Ishikawa (cell line): ENCODE results near the gene VWDE.

Experiments used
- CEBPB ChIP-seq: IDR thresholded peaks from 2 replicates; pipeline ENCODE4 v1.6.1; 2012
- CREB1 ChIP-seq: IDR thresholded peaks from 2 replicates; pipeline ENCODE4 v1.6.1; 2012; ENCODE audit warnings: low read depth
- EP300 ChIP-seq: IDR thresholded peaks from 2 replicates; pipeline ENCODE4 v1.6.1; 2012; ENCODE audit warnings: borderline replicate concordance
- FOXM1 ChIP-seq: IDR thresholded peaks from 2 replicates; pipeline ENCODE4 v1.6.1; 2012; ENCODE audit warnings: low read depth, borderline replicate concordance
- RAD21 ChIP-seq: IDR thresholded peaks from 2 replicates; pipeline ENCODE4 v1.6.1; 2012; ENCODE audit warnings: low read depth
- TAF1 ChIP-seq: IDR thresholded peaks from 2 replicates; pipeline ENCODE4 v1.6.1; 2012; ENCODE audit warnings: low read depth, mild to moderate bottlenecking
- TCF12 ChIP-seq: IDR thresholded peaks from 2 replicates; pipeline ENCODE4 v1.6.1; 2012; ENCODE audit warnings: low read depth
- TEAD4 ChIP-seq: IDR thresholded peaks from 2 replicates; pipeline ENCODE4 v1.6.1; 2012
- YY1 ChIP-seq: IDR thresholded peaks from 2 replicates; pipeline ENCODE4 v1.6.1; 2012; ENCODE audit warnings: low read depth
- ZBTB7A ChIP-seq: IDR thresholded peaks from 2 replicates; pipeline ENCODE4 v1.6.1; 2012; ENCODE audit warnings: low read depth
- TF ChIP-seq, protein P1 (sequence below): IDR thresholded peaks from 2 replicates; pipeline ENCODE4 v1.6.1; 2012; ENCODE audit warnings: low read depth, mild to moderate bottlenecking
- TF ChIP-seq, protein P2 (sequence below): IDR thresholded peaks from 2 replicates; pipeline ENCODE4 v1.6.1; 2012
- TF ChIP-seq, protein P3 (sequence below): IDR thresholded peaks from 2 replicates; pipeline ENCODE4 v1.6.1; 2012

DNA sequence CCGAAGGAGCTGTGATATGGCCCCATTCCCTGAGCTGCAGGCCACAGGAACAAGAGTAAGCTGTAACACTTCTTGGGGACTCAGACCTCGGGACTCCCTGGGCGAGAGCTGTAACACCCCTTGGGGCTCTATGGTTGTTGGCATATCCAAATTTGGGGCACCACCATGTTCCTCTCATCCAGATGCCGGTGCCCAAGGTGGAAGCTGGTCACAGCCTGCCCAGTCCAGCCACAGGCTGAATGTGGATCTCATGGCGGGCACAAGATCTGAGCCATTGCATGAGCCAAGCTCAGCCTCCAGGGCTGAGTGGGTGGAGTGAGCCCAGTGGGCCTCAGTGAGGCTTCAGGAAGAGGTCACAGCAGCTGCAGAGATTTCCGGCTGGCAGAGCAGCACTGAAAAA, 113.7 kb downstream of the VWDE start:
- TF ChIP-seq CEBPB (no peak), RAD21 (no peak), FOXM1 (no peak), EP300 (no peak), TCF12 (no peak), TAF1 (no peak), YY1 (no peak), ZBTB7A (no peak), TEAD4 (no peak), CREB1 (no peak)
- TF ChIP-seq, protein P1, sequence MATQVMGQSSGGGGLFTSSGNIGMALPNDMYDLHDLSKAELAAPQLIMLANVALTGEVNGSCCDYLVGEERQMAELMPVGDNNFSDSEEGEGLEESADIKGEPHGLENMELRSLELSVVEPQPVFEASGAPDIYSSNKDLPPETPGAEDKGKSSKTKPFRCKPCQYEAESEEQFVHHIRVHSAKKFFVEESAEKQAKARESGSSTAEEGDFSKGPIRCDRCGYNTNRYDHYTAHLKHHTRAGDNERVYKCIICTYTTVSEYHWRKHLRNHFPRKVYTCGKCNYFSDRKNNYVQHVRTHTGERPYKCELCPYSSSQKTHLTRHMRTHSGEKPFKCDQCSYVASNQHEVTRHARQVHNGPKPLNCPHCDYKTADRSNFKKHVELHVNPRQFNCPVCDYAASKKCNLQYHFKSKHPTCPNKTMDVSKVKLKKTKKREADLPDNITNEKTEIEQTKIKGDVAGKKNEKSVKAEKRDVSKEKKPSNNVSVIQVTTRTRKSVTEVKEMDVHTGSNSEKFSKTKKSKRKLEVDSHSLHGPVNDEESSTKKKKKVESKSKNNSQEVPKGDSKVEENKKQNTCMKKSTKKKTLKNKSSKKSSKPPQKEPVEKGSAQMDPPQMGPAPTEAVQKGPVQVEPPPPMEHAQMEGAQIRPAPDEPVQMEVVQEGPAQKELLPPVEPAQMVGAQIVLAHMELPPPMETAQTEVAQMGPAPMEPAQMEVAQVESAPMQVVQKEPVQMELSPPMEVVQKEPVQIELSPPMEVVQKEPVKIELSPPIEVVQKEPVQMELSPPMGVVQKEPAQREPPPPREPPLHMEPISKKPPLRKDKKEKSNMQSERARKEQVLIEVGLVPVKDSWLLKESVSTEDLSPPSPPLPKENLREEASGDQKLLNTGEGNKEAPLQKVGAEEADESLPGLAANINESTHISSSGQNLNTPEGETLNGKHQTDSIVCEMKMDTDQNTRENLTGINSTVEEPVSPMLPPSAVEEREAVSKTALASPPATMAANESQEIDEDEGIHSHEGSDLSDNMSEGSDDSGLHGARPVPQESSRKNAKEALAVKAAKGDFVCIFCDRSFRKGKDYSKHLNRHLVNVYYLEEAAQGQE = no peak
- TF ChIP-seq, protein P2, sequence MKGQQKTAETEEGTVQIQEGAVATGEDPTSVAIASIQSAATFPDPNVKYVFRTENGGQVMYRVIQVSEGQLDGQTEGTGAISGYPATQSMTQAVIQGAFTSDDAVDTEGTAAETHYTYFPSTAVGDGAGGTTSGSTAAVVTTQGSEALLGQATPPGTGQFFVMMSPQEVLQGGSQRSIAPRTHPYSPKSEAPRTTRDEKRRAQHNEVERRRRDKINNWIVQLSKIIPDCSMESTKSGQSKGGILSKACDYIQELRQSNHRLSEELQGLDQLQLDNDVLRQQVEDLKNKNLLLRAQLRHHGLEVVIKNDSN = no peak
- TF ChIP-seq, protein P3, sequence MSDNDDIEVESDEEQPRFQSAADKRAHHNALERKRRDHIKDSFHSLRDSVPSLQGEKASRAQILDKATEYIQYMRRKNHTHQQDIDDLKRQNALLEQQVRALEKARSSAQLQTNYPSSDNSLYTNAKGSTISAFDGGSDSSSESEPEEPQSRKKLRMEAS = no peak
